NAMALWA (cell line): ENCODE data around the gene RNF31.

Experiments
- DNase-seq: peaks from one replicate; pipeline ENCODE4 v3.0.0-alpha.2; 2015; ENCODE audit warnings: low spot score

The RNF31 gene

DNA sequence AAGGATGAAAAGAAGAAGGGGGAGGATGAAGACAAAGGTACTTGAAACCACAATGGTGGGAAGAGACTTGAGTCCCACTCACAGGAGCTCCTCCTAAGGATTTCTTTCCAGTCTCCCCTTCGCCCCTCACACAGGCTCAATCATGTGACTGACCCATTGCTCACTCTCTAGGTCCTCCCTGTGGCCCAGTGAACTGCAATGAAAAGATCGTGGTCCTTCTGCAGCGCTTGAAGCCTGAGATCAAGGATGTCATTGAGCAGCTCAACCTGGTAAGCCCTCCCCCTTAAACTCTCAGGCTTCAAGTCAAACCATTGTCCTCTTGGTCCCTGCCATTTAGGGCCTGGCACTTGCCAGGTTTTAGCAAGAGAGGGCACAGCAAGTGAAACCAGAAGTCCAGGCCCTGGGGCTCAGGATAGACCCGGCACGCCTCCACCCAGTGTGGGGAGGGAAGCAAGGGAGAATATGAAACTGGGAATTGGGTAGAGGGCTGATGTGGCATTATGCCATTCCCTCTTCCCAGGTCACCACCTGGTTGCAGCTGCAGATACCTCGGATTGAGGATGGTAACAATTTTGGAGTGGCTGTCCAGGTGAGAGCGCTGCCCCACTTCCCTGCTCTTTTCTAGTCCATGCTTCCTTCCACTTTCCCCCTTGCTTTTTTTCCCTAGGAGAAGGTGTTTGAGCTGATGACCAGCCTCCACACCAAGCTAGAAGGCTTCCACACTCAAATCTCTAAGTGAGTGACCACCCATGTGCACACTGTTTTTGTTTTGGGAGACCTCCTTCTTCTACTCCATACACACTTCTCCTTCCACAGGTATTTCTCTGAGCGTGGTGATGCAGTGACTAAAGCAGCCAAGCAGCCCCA is 9.5 kb upstream of the RNF31 start:
- no peak for DNase-seq

- DNase-seq = no peak
Measured at GRCh38 chr14:24138396-24139271, 8.7 kb upstream of the RNF31 start.

GRCh38 chr14:24139272-24139934 is 7.9 kb upstream of the RNF31 start:
- DNase-seq = no peak

- DNase-seq = peak; percentile 99
Measured at GRCh38 chr14:24141097-24141880, 6.0 kb upstream of the RNF31 start, which contains the start of gene EMC9. TSS of gene EMC9 (minus strand) at chr14:24141591. CDS start at chr14:24141304, 287 bp downstream.

DNA sequence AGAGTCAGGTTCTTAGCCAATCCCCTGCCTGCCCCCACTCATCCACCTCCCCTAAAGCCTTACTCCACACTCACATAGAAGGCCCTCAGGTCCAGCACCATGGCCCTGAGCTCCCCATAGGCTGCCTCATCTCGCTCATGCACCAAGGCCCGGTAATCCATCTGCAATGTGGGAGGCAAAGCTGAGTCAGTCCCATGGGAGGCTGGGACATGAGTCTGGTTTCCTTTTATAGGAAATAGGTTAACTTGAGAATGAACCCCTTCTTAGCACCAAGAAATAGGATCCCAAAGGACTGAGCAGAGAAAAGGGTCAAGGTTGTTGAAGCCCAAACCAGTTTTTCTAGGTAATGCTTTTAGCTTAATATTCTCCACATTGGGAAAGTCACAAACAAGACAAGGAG is 3.8 kb upstream of the RNF31 start:
- DNase-seq = no peak

DNA sequence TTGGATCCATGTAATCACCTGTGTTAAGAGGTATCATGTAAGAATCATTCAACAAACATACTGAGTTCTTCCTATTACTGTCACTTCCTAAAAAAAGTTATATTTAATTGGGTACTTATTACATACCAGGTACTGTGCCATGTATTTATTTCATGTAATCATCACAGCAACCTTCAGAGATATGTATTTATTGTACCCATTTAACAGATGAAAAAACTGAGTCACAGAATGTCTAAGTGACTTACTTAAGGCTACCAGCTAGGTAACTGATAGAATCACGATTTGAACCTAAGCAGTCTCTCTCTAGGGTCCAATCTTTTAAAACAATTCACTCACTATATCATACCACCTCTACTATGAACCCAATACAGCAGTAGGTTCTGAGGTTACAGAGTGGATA is 2.8 kb upstream of the RNF31 start:
- DNase-seq = no peak

DNA sequence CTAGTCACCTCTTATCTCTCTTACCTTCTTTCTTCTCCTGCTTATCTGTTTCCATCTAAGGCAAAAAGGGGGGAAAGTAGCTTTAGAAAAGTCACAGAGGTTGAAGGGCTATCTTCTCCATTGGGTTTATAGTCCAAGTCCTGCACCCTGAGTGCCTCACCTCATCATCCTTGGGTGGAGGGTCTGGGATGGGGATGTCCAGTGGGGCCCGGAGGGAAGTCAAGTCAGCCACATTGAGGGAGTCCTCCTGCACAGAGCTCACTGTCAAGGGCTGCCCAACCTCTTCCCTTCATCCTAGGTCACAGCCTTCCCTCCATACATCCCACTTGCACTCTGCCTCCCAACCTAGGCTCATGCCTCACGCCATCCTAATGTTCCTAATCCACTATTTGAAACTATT is 2.1 kb upstream of the RNF31 start:
- no peak for DNase-seq

DNA sequence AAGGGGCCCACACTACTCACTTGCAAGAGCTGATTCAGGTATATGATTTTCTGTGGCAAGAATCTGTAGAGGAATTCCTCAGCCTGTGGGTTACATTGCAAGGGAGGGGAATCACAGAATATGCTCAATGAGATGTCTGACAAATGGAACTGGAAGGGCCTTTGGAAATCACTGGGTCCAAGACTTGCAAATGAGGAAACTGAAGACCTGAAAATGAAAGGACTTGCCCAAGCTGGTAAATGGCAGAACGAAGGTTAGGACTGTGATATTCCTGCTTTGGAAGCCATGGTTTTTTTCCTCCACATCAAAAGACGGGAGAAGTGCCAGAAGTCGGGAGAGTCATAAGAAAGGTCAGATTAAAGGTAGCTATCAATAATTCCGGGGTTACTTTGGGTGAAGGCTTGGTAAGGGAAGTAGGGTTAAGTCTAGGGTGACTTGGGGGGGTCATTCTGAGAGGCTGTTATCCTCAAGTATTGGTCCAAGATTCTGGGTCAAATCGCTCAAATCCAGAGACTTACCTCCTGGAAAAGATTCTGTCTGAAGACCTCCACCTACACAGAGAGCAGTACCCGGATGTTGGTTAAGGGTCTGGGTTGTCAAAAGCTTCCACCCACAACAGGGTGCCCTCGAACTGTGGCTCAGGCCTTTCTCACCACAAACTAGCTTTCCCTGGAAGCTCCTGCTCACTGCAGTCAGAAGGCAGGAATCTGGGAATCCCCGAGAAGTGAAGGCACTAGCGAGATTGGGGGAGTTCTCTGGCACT is 1.4 kb upstream of the RNF31 start:
- DNase-seq = peak; percentile 45

DNA sequence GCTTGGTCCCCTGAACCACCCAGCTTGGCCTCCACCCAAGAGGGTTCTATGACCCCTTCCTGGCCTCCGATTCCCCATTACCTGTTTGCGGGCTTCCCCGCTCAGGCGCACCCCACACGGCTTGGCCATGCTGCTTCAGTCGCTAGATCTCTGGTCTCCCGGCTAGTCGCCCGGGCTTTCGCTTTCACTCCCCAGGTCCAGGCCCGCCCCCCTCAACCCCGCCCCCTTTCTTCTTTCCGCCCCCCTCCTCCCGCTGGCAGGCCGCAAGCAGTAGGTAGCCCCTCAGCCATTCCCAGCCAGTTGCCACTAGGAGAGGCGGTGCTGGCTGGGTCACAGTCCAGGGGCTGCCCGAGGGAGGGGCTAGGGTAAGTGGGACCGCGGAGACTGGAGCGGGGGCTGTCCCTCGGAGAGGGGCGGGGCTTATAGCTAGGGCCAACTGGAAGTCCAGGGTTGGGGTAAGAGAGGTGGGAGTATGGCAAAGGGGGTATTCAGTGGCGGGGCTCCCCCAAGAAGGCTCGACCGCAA is 783 bp upstream of the RNF31 start, which contains the start of gene PSME2:
Gene PSME2, minus strand, starts transcription at position 158 of the 525 bp plus-strand sequence. Its CDS starts 29 bp downstream, at position 129.
- DNase-seq = peak; percentile 97

GRCh38 chr14:24147761-24148428 is 597 bp downstream of the RNF31 start:
- no peak for DNase-seq

- no peak for DNase-seq
Measured at GRCh38 chr14:24149302-24149969, 2.1 kb downstream of the RNF31 start.

- DNase-seq = no peak
Measured at GRCh38 chr14:24150061-24150460, 2.8 kb downstream of the RNF31 start.

DNA sequence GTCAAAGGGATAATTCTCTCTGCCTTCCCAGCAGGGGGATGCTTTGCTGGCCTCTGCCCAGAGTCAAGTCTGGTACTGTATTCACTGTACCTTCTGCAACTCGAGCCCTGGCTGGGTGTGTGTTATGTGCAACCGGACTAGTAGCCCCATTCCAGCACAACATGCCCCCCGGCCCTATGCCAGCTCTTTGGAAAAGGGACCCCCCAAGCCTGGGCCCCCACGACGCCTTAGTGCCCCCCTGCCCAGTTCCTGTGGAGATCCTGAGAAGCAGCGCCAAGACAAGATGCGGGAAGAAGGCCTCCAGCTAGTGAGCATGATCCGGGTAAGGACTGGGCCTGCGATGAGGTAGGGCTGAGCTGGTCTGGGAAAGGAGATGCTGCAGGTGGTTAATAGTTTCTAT is 3.3 kb downstream of the RNF31 start:
- DNase-seq = no peak

DNA sequence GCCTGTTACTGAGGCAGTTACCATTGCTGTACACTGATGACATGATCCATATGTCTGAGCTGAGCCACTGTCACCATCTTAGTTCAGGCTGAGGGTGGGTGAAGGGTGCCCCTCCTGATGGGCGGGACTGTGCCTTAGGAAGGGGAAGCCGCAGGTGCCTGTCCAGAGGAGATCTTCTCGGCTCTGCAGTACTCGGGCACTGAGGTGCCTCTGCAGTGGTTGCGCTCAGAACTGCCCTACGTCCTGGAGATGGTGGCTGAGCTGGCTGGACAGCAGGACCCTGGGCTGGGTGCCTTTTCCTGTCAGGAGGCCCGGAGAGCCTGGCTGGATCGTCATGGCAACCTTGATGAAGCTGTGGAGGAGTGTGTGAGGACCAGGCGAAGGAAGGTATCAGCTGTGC is 3.7 kb downstream of the RNF31 start:
- no peak for DNase-seq

DNA sequence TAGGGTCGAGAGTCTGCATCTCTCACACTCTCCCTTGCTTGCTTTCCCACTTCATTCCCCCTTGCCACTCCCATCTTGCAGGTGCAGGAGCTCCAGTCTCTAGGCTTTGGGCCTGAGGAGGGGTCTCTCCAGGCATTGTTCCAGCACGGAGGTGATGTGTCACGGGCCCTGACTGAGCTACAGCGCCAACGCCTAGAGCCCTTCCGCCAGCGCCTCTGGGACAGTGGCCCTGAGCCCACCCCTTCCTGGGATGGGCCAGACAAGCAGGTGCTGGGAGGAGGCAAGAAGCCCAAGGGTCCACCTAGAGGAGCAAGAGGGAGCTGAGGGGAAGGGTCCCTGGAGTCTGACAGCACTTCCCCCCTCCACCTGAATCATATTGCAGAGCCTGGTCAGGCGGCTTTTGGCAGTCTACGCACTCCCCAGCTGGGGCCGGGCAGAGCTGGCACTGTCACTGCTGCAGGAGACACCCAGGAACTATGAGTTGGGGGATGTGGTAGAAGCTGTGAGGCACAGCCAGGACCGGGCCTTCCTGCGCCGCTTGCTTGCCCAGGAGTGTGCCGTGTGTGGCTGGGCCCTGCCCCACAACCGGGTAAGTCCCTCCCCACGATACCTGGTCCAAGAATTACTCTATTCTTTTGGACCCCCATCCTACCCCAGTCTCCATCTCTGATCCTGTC is 4.2 kb downstream of the RNF31 start:
- DNase-seq = no peak

GRCh38 chr14:24155100-24155499 is 7.8 kb downstream of the RNF31 start:
- DNase-seq = no peak

GRCh38 chr14:24156840-24157239 is 9.5 kb downstream of the RNF31 start:
- no peak for DNase-seq

DNA sequence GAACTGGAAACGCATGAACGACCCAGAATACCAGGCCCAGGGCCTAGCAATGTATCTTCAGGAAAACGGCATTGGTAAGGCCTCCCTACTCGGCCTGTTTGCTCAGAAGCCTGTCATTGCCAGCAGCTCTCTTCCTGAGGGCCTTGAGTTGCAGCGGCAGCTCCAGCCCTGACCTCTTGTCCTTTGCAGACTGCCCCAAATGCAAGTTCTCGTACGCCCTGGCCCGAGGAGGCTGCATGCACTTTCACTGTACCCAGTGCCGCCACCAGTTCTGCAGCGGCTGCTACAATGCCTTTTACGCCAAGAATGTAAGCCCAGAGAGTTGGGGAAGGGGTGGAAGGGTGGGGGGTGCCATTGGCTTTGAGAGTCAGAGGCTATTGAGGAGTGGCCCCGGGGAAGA is 10.0 kb downstream of the RNF31 start:
- DNase-seq = no peak
